ENCODE measurements around the gene TRRAP.
"Not testable (repeated sequence)": the region's sequence is repeated elsewhere in the genome, so short reads cannot be mapped to it uniquely, and the experiment has no call there.

The TRRAP gene

DNA sequence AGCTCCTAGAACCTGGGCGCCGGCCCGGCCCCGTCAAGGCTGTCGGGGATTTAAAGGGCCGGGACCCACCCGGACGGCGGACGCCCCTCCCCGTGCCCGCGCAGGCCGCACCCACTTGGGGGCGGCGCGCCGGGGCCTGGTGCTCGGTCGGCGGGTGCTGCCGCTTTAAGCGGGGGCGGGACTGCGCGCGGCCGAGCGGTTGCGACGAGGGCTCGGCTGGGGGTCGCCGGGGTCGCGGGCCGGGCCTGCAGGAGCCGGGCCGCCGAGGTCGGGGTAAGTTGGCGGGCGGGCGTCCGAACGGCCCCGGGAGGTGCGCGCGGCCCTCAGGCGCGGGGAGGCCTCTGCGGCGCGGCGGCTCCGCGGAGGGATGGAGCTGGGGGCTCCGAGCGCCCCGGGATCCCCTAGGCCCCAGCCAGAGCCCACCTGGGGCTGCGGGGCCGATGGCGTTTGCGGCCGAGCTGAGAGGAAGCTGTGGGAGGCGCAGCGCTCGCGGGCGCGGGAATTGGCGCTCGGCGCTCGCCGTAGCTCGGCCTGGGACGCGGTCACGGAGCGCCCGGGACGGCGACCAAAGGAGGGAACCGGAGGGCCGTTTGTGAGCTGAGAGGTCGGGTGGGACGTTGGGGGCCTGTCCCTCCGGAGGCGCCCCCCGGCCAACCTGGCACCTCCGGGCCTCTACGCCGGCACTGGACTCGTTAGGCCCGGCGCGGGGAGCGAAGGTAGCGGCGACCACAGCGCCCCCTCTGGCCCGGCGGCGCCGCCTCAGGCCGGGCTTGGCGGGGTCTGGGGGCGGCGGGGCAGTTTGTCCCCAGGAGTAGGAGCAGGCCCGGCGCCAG, at the start of gene TRRAP:
Gene TRRAP (plus strand): TSS at position 168 of the 833 bp plus-strand sequence. CDS start 2,619 bp downstream, outside the sequence.
- peak; percentile 69 for DNase-seq (ENCODE audit: low spot score)

DNA sequence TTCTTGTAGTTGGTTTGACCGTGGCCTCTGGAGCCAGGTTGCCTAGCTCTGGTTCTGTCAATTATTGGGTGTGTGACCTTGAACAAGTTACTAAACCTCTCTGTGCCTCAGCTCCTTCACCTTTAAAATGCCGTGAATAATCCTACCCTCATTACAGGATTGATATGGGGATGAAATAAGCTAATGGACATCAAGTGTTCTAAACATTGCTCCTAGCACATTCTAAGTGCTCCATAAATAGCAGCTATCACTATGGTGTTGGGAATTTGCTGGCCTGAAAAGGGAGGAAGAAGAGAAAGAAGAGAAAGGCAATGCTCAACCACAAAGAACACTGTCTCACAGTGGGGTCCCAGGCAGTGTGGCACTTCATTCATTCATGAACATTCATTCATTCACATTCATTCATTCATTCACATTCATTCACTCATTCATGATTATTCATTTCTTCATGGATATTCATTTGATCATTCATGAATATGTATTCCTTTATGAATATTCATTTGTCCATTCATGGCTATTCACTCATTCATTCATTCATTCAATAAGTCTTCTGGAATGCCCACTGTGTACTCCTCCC, 47.3 kb upstream of the TRRAP start:
- no peak for DNase-seq (ENCODE audit: low spot score)

DNA sequence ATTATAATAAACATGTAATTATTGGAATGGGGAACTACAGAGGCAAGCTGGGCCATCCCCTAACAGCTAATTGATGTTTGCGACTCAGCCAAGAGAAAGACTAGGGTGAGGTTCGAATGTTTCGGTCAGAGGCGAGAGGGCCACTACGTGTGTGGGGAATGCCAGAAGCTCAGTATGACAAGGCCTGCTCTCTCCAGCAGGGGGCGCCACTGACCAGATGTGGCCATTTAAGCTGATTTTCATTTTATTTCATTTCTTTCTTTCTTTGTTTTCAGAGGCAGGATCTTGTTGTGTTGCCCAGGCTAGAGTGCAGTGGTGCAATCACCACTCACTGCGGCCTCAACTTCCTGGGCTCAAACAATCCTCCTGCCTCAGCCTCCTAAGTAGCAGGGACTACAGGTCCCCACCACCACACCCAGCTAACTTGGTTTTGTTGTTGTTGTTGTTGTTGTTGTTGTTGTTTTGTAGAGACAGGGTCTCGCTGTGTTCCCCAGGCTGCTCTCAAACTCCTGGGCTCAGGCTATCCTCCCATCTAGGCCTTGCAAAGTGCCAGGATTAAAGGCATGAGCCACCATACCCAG, 46.6 kb upstream of the TRRAP start:
- DNase-seq (ENCODE audit: low spot score): peak; percentile 24

DNA sequence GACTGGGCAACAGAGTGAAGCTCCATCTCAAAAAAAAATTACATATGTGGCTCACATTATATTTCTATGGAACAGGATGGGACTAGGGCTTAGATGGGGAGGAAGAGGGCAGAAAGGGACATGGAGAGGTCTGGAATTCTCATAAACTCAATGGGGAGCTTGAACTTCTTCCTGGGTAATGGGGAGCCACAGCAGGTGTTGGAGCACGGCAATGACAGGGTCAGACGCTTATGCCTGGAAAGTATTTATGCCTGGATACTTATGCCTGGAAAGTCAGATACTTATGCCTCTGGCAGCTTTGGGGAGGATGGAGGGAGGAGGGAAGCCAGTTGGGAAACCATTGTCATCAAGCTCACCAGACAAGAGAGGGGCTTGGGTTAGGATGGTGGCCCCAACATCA, 45.3 kb upstream of the TRRAP start:
- DNase-seq (ENCODE audit: low spot score): no peak

DNA sequence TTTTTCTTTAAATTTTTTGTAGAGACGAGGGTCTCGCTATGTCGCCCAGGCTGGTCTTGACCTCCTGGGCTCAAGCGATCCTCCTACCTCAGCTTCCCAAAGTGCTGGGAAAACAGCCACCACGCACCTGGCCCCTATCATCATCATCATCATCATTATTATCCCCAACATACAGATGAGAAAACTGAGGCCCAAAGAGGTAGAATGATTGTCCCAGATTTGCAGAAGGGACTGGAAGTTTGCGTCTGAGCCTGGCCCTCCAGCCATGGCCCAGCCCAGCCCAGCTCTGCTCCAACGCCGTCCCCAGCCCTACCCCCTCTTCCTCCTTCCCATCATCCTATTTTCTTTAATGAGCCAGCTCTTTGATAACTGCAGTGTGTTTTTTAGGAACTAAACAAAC, 43.4 kb upstream of the TRRAP start:
- DNase-seq (ENCODE audit: low spot score): no peak

DNA sequence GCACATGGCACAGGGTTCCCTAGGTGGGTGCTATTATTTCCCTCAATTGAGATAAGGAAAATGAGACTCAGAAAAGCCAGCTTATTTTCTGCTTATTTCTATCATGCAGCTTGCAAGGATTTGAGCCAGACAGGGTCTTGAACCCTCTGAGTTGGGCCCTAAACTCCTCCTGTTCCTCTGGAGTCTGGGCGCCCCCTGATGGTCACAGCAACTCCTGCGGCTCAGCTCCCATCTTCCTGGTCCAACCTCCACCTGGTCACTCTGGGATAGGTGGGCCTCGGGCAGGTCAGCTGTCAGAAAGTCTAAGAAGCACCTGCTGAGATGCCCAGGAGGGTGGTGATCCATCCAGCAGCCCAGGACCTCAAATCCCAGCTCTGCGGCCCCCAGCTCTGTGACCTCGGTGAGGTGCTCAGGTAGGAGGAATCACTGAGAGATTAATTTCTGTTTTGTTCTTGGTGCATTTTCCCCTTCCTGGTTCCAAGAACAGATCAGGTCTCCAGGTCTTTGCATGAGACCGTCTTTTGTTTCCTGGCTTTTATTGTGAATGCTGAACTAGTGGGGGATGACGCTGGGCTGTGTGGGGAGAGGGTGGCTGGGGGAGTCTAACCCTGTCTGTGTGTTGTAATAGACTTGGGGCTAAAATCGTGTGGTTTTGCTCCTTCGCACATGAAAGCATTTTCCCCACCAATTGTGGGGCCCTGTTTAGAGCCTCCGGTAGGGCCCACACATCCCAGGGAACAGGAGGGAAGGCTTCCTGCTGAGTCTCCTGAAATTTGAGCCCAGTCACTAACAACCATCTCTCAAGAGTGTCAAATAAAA, 41.3 kb upstream of the TRRAP start:
- DNase-seq (ENCODE audit: low spot score): no peak

DNA sequence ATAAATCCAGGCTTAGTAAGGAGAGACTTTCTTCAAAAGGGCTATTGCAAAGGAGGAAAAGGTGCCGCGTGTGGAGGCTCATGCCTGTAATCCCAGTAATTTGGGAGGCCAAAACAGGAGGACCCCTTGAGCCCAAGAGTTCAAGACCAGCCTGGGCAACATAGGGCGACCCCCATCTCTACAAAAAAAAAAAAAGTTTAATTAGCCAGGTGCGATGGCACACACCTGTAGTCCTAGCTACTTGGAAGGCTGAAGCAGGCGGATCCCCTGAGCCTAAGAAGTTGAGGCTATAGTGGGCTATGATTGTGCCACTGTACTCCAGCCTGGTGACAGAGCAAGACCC, 40.7 kb upstream of the TRRAP start:
- DNase-seq (ENCODE audit: low spot score): no peak

DNA sequence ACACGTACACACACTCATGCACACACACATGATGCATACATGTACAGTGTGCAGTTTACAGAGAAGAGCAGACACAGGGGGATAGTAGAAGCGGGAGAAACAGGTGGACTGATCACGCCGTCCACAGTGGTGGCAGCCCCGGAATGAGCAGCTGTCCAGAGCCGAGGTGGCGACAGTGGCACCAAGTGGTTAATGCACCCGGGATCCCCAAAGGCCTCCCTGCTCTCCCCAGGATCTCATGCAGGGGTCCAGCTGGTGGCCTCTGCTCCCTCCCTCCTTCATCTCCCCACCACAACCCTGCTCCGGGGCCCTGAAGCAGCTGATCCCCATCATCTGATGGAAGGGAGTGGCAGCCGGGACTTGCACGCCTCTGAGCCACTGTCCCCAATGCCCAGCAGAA, 38.2 kb upstream of the TRRAP start:
- no peak for DNase-seq (ENCODE audit: low spot score)

DNA sequence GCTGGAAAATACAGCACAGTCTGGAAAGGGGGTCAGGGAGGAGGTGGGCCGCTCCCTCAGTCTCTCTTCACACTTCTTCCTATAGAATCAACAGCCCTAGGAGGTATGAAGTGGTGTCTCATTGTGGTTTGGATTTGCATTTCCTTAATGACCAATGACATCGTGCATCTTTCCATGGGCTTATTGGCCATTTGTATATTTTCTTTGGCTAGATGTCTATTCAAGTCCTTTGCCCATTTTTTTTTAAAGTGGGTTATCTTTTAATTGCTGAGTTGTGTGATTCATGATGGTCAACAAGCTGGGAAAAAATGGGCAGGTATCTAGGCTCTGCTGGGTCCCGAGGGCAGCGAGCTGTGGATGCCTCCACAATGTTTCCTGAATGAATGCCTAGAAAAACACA, 37.6 kb upstream of the TRRAP start:
- no peak for DNase-seq (ENCODE audit: low spot score)

DNA sequence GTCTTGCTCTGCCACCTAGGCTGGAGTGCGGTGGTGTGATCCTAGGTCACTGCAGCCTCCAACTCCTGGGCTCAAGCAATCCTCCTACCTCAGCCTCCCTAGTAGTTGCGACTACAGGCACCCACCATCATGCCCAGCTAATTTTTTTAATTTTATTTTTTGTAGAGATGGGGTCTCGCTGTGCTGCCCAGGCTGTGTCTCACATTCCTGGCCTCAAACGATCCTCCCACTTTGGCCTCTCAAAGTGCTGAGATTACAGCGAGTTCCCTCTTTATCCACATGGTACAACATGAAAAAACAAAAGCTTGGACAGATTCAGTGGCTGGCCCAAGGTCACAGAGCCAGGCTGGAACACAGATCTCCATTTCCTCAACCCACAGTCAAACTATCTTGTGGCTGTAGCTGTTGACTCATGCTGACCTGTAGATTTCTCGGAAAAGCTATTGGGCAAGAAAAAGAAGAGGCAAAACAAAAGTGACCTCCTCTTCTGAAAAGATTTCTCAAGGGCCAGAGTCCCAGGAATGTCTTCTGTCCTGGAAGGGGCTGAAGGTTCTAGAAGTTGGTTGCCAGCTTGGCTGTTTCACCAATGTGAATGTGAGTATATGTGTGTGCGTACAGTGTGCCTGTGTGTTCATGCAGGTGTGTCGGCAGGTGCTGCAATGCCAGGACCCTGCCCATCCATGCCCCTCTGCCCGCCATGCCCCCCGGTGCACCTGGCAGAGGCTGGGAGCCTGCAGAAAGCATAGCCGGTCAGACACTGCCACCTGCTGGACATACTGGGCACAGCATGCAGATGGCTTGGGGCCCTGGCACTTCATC, 36.9 kb upstream of the TRRAP start:
- DNase-seq (ENCODE audit: low spot score): peak; percentile 65

DNA sequence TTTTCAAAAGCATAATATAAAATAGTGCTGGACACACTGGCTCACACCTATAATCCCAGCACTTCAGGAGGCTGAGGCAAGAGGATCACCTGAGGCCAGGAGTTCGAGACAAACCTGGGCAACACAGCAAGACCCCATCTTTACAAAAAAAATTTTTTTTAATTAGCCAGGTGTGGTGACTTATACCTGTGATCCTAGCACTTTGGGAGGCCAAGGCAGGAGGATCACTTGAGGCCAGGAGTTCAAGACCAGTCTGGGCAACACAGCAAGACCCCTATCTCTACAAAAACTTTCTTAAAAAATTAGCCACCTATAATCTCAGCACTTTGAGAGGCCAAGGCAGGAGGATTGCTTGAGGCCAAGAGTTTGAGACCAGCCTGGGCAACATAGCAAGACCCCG, 35.8 kb upstream of the TRRAP start:
- DNase-seq (ENCODE audit: low spot score): not testable (repeated sequence)

DNA sequence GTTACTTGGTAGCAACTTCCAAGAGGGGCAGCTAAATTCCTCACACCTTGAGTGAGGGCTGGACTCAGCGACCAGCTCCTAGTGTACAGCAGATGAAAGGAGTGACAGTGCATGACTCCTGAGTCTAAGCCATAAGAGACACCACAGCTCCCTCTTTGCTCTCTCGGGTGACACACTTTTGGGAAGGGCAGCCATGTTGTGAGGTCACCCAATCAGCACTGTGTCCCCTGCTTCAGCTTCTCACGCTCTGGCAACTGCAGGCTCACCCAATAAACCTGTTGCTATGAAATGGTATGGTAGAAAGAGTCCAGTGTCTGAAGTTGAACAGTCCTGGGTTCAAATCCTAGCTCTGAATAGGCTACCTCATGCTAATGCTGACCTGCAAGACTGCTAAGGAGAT, 29.4 kb upstream of the TRRAP start:
- DNase-seq (ENCODE audit: low spot score): no peak

DNA sequence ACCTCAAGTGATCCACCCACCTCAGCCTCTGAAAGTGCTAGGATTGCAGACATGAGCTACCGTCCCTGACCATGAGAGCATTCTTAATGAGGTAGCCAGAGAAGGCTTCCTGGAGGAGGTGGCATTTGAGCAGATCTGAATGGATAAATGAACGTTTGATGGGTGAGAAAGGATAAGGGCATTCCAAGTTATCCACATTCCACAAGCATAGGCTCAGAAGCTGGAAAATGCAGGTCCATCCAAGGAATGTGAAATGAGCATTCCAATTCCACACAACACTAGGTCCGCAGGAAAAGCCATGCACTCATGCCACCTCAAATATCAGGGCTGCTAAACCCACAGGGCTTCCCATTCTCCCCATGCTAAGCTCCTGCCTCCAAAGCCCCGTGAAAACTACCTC, 25.5 kb upstream of the TRRAP start:
- DNase-seq (ENCODE audit: low spot score): no peak

DNA sequence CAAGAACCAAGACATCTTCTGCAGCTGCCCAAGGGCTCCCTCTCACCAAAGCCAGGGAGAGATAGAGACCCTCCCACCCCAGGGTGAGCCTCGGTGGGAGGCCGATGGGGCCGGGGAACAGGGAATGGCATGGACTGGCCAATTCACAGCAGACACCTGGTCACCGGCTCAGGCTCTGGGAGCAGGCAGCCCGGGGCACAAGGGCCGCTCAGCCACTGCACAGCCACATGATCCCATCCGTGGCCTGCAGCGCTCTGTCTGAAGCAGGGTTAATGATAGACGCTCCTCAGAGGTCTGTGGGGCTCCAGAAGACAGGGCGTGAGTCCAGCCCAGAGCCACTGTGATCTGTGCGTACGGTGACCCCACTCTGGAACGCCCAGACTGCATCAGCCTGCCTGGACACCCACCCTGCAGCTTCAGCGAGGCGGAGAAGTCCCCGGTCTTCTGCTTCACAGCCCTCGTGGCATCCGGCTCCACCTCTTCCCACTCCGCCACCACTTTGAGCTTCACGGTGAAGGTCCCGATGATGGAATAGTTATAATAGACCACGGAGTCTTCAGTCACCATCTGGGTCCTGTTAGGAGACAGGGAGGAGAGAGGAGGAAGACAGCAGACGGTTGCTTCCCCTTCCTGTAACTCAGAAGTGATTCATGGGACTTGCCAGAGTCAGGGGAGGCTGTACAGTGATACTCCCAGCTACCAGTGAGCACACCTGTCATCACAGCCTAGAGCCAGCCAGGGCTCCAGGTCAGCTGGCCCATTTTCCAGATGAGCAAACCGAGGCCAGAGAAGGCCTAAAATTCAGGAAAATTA, 22.5 kb upstream of the TRRAP start:
- DNase-seq (ENCODE audit: low spot score): no peak

DNA sequence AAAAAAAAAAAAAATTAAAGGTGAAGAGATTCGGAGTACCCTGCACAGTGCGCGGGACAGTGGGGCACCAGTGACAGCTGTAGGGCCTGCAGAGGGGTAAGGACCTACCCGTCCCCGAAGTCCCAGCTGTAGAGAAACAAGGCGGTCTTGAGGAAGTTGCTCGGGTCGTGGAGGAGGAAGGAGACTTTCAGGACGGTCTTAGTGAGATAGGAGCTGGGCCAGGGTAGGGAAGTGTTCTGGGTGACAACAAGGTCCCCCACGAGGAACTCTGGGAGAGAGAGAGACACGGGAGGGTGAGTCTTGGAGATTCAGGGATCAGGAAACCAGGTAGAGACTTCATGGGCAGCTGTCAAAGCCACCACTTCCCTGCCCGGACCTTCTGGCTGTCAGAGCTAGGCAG, 18.3 kb upstream of the TRRAP start:
- no peak for DNase-seq (ENCODE audit: low spot score)

DNA sequence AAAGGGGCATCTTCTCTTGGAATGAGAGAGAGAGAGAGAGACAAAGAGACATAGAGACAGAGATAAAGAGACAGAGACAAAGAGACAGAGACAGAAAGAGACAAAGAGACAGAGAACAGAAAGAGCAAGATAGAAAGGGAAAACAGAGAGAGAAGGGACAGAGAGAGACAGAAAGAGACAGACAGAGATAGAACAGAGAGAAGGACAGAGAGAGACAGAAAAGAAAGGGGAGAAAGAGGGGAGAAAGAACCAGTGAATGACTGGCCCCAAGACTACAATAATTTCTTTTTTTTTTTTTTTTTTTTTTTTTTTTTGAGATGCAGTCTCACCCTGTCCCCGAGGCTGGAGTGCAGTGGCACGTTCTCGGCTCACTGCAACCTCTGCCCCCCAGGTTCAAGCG, 16.1 kb upstream of the TRRAP start:
- no peak for DNase-seq (ENCODE audit: low spot score)

DNA sequence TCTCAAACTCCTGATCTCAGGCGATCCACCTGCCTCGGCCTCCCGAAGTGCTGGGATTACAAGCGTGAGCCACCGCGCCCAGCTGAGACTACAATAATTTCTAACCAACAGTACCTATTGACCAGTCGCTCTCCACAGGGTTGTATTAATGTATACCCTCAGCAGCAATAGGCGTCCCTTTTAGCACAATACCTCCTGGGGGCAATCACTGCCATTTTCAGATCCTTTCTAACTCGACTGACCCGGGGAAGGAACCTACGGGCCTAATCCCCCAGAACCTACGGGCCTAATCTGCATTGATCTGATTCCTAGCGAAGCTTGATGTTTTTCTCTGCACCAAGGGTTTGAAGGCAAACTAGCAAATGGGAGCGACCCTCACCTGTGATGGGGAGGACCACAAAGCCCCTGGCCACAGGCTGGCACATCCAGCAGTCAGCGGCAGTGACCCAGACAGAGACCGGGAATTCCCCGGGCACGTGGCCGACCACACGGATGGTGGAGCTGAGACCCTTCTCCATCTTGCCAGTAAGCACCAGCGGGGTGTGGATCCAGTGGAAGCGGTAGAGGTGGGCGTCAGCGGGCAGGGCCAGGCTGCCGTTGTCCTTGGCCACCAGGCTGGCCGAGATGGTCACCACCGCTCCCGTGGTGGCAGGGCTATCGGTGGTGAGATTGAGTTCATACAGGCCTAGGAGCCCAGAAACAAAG, 15.5 kb upstream of the TRRAP start:
- DNase-seq (ENCODE audit: low spot score): no peak

DNA sequence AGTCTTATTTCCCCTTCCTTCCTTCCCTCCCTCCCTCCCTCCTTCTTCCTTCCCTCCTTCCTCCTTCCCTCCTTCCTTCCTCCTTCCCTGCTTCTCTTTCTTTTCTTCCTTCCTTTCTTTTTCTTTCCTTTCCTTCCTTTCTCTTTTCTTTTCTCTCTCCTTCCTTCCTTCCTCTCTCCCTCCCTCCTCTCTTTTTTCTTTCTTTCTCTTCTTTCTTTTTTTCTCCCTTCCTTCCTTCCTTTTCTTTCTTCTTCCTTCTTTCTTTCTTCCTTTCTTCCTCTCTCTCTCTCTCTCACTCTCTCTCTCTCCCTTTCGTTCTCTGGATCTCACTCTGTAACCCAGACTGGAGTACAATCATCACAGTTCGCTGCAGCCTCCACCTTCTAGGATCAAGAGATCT, 14.7 kb upstream of the TRRAP start:
- no peak for DNase-seq (ENCODE audit: low spot score)

DNA sequence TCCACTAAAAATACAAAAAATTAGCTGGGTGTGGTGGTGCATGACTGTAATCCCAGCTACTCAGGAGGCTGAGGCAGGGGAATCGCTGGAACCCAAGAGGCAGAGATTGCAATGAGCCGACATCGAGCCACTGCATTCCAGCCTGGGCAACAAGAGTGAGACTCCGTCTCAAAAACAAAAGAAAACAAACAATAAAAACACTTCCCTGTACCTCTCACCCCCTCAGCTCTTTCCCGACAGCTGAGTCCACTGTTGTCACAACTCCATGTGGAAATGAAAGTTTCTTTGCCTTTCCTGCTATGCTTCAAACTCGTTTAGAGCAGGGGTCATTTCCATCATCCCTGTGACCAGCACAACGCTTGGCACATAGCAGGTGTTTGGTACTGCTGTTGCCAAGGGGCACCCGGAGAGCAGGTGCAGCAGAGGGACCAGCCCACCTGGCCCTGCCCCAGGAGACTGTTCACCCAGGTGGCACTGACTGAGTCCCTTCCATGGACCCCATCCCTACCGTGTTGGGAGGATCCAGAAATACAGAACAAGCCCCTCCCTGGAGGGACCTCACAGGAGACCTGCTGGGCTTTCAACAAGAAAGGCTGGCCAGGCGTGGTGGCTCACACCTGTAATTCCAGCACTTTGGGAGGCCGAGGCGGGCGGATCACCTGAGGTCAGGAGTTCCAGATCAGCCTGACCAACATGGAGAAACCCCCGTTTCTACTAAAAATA, 13.4 kb upstream of the TRRAP start:
- DNase-seq (ENCODE audit: low spot score): no peak

DNA sequence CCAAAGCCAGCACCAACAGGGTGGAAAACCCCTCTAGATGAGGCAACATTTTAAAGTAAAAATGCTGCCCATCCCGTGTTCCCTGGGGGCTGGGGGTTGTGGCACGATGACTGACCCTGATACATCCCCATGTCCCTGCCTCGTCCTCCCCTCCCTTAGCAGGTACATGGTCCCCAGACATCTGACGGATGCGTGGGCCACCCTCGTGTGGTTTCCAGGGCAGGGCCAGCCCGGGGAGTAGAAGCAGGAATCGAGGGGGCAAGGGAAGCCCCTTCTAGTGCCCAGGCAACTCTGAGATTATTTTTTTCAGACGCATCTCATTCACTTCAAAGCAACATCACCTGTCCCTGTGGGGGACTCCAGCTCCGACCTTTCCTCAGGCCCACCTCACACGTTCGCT, 12.0 kb upstream of the TRRAP start:
- no peak for DNase-seq (ENCODE audit: low spot score)

Measured in CD4-positive, alpha-beta T cell treated with Interleukin-15 for 4 hours (primary cell).